Keratinocyte (primary cell): ENCODE data around the gene FAM78B.

Source experiments
- CTCF ChIP-seq, 3 experiments: IDR thresholded peaks in 1 of 3; conservative IDR thresholded peaks in 1 of 3; optimal IDR thresholded peaks in 1 of 3; 2 replicates in 2 of 3; 3 replicates in 1 of 3; pipeline versions ENCODE3 to v1.5.1; 2011; ENCODE audit warnings: low read length in 3 of 3, mild to moderate bottlenecking in 3 of 3, moderate library complexity in 2 of 3, control low read depth in 1 of 3, inconsistent platforms in 1 of 3; ENCODE audit not compliant: insufficient read depth in 2 of 3; ENCODE audit errors: extremely low read depth in 1 of 3
- EZH2 ChIP-seq: IDR thresholded peaks from one replicate; pipeline ENCODE4 v1.6.1; 2012; ENCODE audit warnings: inconsistent platforms, mild to moderate bottlenecking, low read length, moderate library complexity

GRCh38 chr1:166026555-166026954, 140.2 kb downstream of the FAM78B start:
- TF ChIP-seq EZH2 (no peak), CTCF (optimal IDR thresholded peaks at IDR 0.05 in 1 of 3, IDR thresholded peaks at IDR 0.05 in 1 of 3, conservative IDR thresholded peaks at IDR 0.05 in 1 of 3; ENCODE audit: extremely low read depth in 1 of 3, insufficient read depth in 2 of 3, low read length in 3 of 3) (no peak)
